ENCODE data around the gene AQP9. TPM values are rescaled to one million over a fixed set of nuclear protein-coding genes. Genes with fewer than 3 reads are reported as not detected.

Gene AQP9
- total RNA-seq, 1 donor = under 0.01 TPM

GRCh38 chr15:58233341-58233740 is 95.2 kb downstream of the AQP9 start:
- H2AFZ ChIP-seq (ENCODE audit: low read length) = no peak overlapping the region
- H3K4me2 ChIP-seq (ENCODE audit: insufficient read depth, low read length) = no peak overlapping the region
- peaks cover 8% of the 10 kb centered on the region for H3K4me1 ChIP-seq (ENCODE audit: insufficient read depth, low read length)
- DNase-seq (ENCODE audit: insufficient read length, low spot score, missing footprints) = no peak
- peaks cover 15% of the 10 kb centered on the region for H3K27me3 ChIP-seq (ENCODE audit: insufficient read depth, low read length)
- no peak overlapping the region for H3K4me3 ChIP-seq (ENCODE audit: insufficient read depth, low read length)
- H3K27ac ChIP-seq (ENCODE audit: low read depth, low read length) = no peak overlapping the region
- H4K20me1 ChIP-seq (ENCODE audit: insufficient read depth, low read length) = no peaks in the 10 kb centered on the region
- H3K79me2 ChIP-seq (ENCODE audit: insufficient read depth, low read length) = no peaks in the 10 kb centered on the region
- no peaks in the 10 kb centered on the region for H3K9me3 ChIP-seq (ENCODE audit: low read depth, low read length)
- TF ChIP-seq, protein P1, sequence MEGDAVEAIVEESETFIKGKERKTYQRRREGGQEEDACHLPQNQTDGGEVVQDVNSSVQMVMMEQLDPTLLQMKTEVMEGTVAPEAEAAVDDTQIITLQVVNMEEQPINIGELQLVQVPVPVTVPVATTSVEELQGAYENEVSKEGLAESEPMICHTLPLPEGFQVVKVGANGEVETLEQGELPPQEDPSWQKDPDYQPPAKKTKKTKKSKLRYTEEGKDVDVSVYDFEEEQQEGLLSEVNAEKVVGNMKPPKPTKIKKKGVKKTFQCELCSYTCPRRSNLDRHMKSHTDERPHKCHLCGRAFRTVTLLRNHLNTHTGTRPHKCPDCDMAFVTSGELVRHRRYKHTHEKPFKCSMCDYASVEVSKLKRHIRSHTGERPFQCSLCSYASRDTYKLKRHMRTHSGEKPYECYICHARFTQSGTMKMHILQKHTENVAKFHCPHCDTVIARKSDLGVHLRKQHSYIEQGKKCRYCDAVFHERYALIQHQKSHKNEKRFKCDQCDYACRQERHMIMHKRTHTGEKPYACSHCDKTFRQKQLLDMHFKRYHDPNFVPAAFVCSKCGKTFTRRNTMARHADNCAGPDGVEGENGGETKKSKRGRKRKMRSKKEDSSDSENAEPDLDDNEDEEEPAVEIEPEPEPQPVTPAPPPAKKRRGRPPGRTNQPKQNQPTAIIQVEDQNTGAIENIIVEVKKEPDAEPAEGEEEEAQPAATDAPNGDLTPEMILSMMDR (IDR thresholded peaks at IDR 0.05; ENCODE audit: extremely low read depth, low read depth, low read length) = no peak
- H3K36me3 ChIP-seq (ENCODE audit: insufficient read depth, low read length) = no peaks in the 10 kb centered on the region

Small RNAs within 50 kb of the gene (small RNA-seq; reads per million reads assigned to genes)
- gene MTCO3P23 = not detected

Other genes with a start within 250 kb of the AQP9 start
- 0.88 and 1.1 TPM in 2 replicates for gene ALDH1A2, start 72.7 kb upstream of the AQP9 start, total RNA-seq